ENCODE data around the gene PTAFR.
A peak's percentile ranks its signal among the peaks of the same experiment; 100 is the strongest.

The PTAFR gene

DNA sequence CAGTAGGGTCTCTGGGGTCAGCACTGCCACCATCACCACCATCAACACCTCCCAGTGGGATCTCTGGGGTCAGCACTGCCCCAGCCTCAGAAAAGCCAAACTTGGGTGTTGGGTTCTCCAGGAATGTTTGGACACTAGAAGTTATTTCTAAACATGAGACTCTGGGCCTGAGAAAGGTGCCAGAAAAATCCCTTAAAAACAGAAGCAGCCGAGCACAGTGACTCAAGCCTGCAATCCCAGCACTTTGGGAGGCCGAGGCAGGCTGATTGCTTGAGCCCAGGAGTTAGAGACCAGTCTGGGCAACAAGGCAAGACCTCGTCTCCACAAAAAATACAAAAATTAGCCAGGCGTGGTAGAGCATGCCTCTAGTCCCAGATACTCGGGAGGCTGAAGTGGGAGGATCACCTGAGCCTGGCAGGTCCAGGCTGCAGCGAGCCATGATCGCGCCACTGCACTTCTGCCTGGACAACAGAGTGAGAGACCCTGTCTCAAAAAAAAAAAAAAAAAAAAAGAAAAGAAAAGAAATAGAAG is 470 bp downstream of the PTAFR start:
- no peak for DNase-seq

DNA sequence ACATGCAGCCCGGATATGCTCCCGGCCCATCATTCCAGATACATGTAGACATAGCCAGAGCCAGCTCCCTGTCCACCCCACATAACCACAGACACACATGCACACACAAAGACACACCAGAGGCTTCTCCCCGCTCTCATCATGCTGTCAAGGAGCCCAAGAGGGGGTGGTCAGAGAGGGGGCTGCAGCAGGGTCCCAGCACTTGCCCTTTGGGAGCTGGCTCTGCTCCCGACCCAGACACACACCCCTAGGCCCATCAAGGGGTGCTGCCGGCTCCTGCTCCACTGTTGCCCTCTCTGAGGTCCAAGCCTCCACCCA is 2.6 kb downstream of the PTAFR start:
- no peak for DNase-seq

DNA sequence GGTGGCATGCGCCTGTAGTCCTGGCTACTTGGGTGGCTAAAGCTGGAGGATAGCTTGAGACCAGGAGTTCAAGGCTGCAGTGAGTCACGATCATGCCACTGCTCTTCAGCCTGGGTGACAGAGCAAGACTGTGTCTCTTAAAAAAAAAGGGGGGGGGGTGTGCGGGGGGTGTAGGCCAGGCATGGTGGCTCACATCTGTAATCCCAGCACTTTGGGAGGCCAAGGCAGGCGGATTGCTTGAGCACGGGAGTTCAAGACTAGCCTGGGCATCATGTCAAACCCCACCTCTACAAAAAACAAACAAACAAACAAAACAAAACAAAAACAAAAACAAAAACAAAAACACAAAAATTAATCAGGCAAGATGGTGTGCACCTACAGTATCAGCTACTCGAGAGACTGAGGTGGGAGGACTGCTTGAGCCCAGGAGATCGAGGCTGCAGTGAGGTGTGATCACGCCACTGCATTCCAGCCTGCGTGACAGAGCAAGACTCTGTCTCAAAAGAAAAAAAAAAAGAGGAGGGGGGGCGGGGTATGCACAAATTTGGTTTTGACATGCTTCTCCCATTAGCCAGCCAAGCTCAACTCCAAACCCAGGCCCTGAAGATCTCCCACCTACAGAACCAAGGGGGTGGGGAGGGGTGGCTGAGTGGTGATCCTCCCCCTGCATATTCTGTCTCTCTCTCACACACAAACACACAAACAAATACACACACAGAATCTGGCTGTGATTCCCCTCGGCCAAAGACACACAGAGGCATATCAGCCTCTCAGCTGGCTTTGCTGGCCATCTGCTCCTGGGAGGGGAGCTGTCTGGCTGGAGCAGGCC is 3.1 kb downstream of the PTAFR start:
- DNase-seq, result peak in 1 of 2 donors; percentile 53

DNA sequence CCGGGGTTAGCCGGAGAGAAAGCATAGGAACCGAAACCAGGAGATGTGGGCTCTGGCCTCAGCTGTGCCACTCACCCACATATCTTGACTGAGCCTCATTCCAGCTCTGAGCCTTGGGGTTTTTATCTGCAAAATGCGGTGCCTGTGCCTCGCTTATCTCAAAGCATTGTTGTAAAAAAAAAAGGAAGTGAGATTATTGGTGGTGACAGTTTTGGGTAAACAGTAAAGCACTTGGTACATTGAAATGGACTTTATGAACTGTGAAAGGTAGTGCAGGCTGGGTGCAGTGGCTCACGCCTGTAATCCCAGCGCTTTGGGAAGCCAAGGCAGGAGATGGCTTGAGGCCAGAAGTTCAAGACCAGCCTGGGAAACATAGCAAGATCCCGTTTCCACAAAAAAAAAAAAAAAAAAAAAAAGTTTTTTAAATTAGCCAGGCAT is 3.8 kb downstream of the PTAFR start:
- DNase-seq, result peak; percentile 38 to 74

DNA sequence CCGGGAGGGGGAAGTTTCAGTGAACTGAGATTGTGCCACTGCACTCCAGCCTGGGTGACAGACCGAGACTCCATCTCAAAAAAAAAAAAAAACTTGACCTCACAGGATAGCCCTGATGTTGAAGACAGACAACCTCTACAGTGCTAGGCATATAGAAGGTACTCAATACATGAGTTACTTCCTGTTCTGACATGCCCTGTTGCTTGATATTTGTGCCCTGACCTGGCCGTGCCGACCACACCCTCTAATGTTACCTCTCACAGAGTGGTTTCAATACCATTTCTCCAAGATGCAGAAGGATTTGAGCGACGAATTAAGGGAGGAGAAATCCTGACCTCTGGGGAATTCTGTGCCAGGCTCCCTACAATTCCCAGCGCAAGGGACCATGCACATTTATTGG is 5.2 kb downstream of the PTAFR start:
- no peak for DNase-seq

DNA sequence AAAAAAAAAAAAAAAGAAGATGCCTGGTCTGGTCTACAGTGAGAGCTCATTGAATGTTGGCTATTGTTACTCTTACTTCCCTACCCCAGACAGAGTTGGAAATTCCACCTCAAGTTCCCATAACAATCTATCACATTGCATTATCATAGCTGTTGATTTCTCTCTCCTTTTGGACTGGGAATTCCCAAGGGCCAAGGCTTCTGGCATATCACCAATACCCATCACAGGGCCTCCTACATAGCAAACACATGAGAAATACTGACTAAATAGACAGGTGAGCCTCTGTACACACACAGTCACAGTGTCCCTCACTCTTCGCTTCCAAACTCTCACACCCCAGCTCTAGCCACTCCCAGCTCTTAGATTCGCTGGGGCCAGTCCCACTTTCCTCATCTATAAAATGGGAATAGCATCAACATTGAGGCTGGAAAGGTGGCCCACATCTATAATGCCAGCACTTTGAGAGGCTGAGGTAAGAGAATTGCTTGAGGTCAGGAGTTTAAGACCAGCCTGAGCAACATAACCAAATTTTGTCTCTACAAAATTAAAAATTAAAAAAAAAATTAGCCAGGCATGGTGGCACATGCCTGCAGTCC is 6.4 kb downstream of the PTAFR start:
- no peak for DNase-seq

DNA sequence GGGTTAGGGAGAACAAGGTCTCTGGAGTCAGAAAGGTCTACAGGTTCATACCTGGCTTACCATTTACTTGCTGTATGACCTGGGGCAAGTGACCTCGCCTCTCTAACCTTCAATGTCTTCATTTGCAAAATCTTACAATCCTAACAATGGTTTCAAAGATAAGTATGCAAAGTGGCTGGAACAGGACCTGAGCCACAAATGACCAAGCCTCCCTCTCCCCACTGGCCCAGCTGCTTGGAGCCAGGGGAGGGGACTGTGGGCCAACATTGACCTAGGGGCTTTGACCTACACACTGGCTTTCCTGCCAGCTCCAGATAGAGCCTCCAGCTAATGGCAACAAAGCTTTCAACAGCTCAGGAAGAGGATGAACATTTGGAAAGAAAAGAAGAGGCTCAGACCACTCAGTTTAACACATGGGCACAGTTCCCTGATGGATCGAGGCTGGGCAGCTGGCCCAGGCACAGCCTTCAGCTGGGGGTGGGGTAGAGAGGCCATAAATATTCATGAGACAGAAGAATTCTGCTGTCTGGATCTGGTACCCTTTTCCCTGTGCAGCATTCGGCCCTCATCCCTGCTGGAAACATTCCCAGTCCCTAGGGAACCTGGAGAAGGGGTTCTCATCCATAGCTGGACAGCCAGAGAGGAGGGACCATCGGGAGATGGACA is 12.9 kb downstream of the PTAFR start:
- DNase-seq, result no peak

DNA sequence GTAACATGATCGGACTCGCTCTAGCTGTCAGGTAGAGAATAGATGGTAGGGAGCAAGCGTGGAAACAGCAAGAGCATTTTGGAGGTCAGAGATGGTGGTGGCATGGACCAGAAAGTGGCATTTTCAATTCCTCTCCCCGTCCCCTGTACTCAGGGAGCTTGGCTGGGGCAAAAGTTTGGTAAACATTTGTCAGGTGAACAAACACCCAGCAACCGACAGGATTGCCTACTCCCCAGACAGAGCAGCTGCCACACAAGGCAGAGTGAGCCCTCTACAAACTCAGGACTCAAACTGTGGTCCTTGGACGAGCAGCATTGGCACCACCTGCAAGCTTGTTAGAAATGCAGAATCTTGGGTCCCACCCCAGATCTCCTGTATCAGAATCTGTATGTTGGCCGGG is 14.3 kb downstream of the PTAFR start:
- no peak for DNase-seq

DNA sequence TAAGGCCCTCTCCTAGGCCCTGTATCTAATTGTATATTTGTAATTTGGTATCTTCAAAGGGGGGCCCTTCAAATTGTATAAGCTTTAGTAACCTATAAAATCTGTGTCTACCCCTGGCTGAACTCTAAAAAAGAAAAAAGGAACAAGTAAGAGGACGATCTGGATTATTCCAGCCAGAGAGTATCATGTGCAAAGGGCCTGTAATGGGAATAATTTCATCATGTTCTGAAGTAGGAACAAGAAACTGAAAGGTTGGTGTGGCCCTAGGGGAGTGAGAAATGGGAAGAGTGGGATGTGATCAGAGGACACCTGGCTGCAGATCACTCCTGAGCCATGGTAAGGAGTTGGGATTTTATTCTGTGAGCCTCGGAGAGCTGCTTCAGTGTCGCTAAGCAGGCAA is 14.7 kb downstream of the PTAFR start:
- no peak for DNase-seq

DNA sequence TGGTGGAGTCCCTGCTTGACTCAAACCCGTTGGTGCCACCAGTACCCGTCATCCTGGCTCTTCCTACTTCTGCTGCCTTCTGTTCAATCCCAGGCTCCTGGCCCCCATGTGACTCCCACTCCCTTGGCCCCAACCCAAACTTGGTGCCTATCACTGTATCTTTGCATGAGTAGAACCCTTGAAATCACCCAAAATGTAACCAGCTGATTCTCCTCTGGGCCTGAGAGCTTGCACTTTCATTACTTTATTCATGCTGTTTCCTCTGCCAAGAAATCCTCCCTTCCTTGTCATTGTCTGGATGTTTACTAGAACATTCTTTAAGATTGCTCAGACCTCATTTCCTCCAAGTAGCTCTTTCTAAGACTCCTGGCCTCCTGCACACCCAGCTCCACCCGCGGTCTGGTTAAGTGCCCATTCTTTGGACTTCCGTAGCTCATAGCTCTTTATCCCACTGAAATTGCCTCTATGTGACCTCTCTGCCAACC is 15.7 kb downstream of the PTAFR start:
- no peak for DNase-seq

DNA sequence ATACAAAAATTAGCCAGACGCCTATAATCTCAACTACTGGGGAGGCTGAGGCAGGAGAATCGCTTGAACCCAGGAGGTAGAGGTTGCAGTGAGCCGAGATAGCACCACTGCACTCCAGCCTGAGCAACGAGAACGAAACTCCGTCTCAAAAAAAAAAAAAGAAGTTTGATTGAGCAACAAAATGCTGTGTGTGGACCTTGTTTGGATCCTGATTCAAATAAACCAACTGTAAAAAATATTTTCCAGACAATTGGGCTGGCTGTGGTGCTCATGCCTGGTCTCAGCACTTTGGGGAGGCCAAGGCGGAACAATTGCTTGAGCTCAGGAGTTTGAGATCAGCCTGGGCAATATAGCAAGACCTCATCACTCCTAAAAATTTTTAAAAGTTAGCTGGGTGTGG is 16.8 kb downstream of the PTAFR start:
- DNase-seq, result no peak

DNA sequence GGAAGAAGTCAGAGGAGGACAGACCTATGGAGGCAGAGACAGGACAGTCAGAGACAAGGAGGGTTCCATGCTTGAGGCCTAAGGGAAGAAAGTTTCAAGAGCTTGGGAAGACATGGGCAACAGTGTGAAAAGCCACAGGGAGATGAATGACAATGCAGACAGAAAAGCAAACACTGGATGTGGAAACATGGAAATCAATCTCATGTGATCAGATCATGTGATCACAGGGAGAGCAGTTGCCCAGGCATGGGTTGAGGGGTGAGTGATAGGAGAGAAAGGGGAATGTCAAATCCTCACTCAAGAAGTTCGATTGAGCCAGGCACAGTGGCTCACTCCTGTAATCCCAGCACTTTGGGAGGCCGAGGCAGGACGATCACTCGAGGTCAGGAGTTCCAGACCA is 17.2 kb downstream of the PTAFR start:
- DNase-seq, result no peak

DNA sequence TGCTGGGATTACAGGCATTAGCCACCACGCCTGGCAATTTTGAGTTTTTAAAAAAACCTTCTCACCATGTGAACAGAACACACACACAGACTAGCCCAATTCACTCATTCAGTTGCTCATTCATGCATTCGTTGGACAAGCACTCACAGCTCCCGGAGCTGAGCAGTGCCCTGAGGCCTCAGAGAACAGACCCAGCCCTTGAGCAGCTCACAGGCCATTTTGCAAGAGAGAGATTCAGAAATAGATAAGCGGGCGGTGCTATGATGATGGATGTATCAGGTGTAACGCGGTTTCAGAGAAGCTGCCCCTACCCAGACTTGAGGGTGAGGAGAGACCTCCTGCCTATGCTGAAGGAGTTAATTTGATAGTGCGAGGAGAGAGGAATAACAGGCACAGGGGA is 18.6 kb downstream of the PTAFR start:
- no peak for DNase-seq

DNA sequence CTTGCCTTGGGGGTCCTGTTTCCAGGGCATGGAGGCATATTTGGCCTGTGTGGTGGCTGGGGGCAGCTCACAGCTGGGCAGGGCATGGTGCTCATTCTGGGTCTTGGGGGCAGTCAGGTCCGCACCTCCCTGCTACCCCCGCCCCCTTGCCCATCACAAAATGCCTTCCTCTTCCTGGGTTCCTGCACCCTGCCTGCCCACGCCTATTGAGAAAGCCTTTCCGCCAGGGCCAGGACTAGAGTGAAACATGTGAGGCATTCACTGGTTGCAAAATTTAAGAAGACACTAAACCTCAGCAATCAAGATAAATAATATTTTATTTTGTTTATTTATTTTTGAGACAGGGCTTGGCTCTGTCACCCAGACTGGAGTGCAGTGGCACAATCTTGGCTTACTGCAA is 19.7 kb downstream of the PTAFR start:
- peak in 1 of 2 donors; percentile 44 for DNase-seq

DNA sequence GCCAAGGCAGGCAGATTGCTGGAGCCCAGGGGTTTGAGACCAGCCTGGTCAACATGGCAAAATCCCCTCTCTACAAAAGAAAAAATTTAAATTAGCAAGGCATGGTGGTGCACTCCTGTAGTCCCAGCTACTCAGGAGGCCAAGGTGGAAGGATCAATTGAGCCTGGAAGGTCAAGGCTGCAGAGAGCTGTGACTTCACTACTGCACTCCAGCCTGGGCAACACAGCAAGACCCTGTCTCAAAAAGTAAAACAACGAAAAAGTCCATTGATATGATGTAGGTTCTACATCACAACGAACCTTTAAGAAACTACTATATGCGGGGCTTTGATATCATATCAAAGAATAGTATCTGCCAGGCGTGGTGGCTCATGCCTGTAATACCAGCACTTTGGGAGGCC is 20.9 kb downstream of the PTAFR start:
- no peak for DNase-seq

DNA sequence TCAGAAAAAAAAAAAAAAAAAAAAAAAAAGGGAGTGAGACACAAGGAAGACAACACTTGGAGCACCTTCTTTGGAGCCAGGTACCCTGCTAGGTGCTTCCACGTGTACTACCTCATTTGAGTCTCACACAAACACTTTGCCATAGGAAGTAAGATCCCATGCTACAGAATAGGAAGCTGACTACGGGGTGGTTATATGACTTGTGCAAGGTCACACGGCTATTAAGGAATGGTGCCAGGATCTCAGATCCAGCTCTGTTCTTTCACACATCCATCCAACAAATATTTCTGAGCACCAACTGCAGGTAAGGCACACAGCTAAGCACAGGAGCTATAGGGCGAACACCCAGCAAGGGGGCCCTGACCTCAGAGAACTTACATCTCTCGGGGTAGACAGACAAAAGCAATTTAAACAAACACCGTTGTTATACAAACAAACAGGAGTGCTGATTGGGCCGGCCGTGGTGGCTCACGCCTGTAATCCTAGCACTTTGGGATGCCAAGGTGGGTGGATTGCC is 22.4 kb downstream of the PTAFR start:
- DNase-seq, result no peak

DNA sequence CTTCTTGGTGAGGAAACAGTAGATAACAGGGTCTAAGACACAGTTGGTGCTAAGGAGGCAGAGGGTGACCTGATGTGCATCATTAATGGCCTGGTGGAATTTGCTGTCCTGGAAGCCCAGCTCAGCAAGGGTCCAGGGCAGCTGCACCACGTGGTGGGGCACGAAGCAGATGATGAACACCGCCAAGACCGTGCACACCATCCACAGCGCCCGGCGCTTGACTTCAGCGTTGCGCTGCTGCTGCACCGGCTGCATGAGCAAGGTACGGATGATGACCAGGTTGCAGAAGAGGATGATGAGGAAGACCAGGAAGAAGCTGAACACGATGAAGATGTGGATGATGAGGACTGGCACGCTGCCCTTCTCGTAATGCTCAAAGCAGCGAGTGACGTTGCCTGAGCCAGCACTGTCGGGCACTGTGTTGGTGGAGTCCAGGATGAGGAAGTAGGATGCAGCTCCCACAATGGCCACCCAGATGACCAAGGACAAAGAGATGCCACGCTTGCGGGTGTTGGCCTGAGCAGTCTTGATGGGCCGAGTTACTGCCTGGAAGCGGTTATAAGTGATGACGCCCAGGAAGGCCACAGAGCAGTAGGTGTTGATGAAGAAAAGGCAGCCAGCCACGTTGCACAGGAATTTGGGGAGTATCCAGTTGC is 26.2 kb downstream of the PTAFR start:
- DNase-seq, result no peak

DNA sequence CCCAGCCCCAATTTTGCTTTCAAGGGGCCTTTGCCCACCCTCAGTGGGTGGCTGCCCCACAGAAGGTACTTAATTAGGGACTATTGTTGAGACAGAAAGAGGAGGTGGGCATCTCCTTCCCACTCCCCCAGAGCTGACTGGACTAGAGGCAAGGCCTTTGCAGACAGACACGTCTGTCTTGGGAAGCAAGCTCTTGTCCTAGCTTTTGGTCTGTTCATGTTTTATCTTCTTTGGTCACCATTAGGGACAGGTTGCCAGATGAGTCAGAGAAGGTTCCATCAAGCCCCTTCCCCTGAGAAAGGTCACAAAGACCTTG is 27.7 kb downstream of the PTAFR start:
- DNase-seq, result no peak

DNA sequence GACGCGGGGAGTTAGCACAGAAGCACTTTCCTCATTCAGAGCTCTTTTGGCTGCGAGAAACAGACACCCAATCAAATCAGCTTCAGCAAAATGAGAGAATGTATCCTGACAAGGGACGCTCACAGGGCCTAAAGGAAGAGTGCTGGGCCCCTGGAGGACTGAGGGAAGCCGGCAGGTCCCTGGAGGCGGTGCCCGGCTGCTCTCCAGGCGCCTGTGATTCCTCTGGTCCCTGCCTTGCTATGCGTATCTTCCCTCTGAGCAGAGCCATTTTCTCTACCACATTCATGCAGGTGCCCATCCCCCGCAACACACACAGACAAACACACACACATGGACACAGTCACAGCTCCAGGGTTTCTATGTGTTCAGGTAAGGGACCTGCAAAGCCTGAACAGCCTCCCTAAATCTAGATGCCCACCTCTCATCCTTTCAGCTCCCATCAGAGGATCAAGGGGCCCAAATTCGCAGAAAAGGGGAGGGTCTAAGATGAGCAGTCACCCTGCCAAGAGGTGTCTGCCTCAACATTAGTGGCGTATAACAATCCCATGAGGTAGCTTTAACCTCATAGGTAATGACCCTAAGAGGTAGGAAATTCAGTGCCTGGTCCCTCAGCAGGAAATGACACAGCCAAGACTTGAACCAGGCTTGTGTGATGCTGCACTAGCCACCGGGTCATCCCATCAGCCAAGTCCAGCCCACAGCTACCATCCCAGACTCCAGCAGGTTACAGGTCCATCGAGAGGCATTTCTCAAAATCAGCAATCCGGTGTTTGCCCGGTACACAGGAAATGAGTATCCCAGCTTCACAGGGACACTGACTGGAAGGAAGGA is 29.0 kb downstream of the PTAFR start:
- no peak for DNase-seq

DNA sequence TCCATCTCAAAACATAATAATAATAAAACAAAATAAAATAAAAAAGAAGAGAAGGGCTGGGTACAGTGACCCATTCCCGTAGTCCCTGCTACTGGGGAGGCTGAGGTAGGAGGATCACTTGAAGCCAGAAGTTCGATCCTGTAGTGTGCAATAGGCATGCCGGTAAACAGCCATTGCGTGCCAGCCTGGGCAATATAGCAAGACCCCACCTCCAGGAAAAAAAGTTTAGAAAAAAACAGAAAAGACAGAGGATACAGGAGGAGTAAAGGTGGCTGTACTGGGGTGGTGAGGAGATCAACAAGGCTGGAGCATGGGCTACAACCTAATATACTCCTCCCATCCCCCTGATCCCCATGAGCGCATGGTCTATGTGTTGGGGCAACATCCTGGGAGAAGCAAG is 30.8 kb downstream of the PTAFR start:
- no peak for DNase-seq

DNA sequence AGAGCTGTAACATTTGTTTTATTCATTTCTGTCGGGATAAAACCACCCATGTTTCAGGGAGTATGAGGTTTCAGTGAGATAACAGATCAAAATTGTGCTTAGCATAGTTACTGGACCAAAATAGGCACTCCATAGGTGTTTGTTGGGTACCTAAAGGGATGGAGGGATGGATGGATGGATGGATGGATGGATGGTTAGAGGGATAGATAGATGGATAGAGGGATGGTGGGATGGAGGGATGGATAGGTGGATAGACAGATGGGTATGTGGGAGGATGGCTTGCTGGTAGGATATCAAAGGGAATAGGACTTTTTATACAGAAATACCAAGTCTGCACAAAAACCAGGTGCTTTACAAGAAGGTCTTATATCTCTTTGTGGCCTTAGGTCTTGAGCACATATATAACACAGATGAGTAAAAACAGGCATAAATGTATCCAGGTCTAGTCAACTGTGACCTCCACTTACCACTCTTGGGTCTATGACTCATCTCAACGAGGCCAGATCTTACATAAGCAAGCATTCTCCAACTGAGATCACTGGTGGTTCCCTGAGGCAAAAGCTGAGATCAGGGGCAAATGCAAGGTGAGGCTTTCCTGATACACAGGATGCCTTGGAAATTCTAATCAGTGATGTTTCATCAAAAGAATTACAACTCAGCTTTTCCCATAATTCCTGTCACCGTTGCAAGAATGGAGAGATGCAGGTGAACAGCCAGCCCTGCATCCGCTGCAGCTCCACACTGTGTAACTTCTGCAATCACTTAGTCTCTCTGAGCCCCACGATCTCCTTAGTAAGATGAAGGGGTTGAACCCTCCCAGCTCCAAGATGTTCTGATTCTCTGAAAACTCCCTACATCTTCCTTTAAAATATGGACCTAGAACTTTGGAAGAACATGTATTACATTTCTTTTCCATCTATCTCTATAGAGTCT is 32.0 kb downstream of the PTAFR start:
- DNase-seq, result peak in 1 of 2 donors; percentile 16
